ENCODE data around the gene PLCB1. TPM values are rescaled to one million over a fixed set of nuclear protein-coding genes. Genes with fewer than 3 reads are reported as not detected.

The PLCB1 gene
- total RNA-seq, 1 experiment from 2014 or later: 6.0 TPM

DNA sequence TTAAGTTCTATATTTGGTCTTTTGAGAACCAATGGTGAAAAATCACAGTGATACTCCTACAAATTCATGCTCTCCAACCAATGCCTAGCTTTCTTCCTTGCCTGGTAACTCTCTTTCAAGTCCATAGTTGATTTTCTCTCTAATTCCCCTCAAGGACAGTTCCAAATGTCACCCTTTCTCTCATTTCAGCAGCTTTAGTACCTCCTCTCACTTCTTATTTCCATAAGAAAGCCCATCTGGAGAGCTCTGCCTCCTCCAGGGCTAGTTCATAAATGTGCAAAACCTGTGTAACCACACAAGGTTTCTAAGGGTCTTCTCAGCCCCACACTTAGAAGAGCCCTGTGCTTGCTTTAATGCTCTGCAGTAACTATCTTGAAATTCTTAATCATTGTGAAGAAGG is 781.4 kb downstream of the PLCB1 start:
- Mint-ChIP-seq H3K27me3 (ENCODE audit: unreplicated experiment) (no peaks in the 10 kb centered on the region), H3K27ac (ENCODE audit: unreplicated experiment) (no peak overlapping the region), H3K4me1 (ENCODE audit: low read depth, unreplicated experiment) (peaks cover 29% of the 10 kb centered on the region), H3K36me3 (ENCODE audit: insufficient read depth, unreplicated experiment) (no peaks in the 10 kb centered on the region), H3K4me3 (ENCODE audit: low read depth, unreplicated experiment) (no peak overlapping the region), H3K9me3 (ENCODE audit: low read depth, unreplicated experiment) (peaks cover 11% of the 10 kb centered on the region)
- CTCF ChIA-PET: no interaction called here
- intact Hi-C loops (cut with micrococcal nuclease; ENCODE audit: unreplicated experiment): no loop called here
- BruUV-seq (replicated peaks): no TSS peak
- DNase-seq: no peak
- TF ChIP-seq, protein P1, sequence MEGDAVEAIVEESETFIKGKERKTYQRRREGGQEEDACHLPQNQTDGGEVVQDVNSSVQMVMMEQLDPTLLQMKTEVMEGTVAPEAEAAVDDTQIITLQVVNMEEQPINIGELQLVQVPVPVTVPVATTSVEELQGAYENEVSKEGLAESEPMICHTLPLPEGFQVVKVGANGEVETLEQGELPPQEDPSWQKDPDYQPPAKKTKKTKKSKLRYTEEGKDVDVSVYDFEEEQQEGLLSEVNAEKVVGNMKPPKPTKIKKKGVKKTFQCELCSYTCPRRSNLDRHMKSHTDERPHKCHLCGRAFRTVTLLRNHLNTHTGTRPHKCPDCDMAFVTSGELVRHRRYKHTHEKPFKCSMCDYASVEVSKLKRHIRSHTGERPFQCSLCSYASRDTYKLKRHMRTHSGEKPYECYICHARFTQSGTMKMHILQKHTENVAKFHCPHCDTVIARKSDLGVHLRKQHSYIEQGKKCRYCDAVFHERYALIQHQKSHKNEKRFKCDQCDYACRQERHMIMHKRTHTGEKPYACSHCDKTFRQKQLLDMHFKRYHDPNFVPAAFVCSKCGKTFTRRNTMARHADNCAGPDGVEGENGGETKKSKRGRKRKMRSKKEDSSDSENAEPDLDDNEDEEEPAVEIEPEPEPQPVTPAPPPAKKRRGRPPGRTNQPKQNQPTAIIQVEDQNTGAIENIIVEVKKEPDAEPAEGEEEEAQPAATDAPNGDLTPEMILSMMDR (IDR thresholded peaks at IDR 0.05; ENCODE audit: unreplicated experiment): no peak

DNA sequence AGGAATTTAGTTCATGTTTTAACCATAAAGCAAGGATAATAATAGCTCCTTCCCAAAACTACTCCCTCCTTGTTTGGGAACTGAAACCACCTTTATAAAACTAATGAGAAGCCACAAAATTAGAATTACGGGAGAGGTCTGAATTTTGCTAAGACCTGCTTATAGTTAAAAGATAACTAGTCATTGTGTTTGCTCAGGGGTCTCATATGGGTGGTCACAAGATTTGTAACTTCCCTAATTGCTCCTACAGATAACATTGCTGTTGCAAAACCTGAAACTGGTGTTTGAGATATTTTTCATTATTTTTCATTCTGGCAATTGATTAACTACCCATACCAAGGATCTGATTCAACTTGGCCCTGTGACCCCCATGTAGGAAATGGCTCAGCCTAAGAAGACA is 782.4 kb downstream of the PLCB1 start:
- no peak for DNase-seq
- Mint-ChIP-seq H3K9me3 (ENCODE audit: low read depth, unreplicated experiment) (peaks cover 11% of the 10 kb centered on the region), H3K27me3 (ENCODE audit: unreplicated experiment) (no peaks in the 10 kb centered on the region), H3K4me3 (ENCODE audit: low read depth, unreplicated experiment) (no peak overlapping the region), H3K4me1 (ENCODE audit: low read depth, unreplicated experiment) (peaks cover 29% of the 10 kb centered on the region), H3K36me3 (ENCODE audit: insufficient read depth, unreplicated experiment) (no peaks in the 10 kb centered on the region), H3K27ac (ENCODE audit: unreplicated experiment) (no peak overlapping the region)
- BruUV-seq (replicated peaks): no TSS peak
- CTCF ChIA-PET: no interaction called here
- intact Hi-C loops (cut with micrococcal nuclease; ENCODE audit: unreplicated experiment): no loop called here
- TF ChIP-seq, protein P1 (IDR thresholded peaks at IDR 0.05; ENCODE audit: unreplicated experiment): no peak

DNA sequence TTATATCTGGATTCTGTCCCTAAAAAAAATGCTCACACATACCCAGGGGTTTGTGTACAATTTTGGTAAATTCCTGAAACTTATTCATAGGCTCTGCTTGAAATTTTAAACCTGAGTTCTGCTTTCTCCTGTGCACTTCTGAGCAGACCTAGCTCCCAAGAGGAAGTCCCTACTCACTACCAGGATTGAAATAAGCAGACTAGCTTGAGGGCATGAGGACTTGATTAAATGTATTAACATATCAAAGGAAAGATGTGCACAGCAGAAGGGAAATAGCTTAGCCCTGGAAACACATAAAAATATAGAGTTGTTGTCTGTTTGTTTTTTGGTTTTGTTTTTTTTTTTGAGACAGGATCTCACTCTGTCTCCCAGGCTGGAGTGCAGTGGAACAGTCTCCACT is 785.0 kb downstream of the PLCB1 start:
- BruUV-seq (replicated peaks): no TSS peak

DNA sequence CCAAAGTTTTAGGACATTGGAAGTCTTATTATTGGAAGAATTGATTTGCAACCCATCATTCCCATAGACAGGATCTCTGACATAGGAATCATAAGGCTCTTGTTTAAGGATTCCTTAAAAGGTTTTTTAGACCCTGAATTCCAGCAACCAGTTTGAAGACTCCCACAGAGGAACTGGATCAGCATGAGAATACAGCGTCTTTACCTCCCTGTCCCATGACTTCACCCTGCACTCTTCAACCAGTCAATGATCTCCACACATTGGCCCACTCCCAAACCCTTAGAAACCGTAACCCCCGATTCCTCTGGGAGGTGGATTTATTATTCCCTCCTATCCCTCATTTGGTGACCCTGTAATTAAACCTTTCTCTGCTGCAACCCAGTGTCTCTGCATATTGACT is 786.1 kb downstream of the PLCB1 start:
- intact Hi-C loops (cut with micrococcal nuclease; ENCODE audit: unreplicated experiment): no loop called here
- no peaks in the 10 kb centered on the region for H3K27me3 Mint-ChIP-seq (ENCODE audit: unreplicated experiment)
- peaks cover 11% of the 10 kb centered on the region for H3K9me3 Mint-ChIP-seq (ENCODE audit: low read depth, unreplicated experiment)
- no peak overlapping the region for H3K4me3 Mint-ChIP-seq (ENCODE audit: low read depth, unreplicated experiment)
- H3K36me3 Mint-ChIP-seq (ENCODE audit: insufficient read depth, unreplicated experiment): no peaks in the 10 kb centered on the region
- no TSS peak for BruUV-seq (replicated peaks)
- CTCF ChIA-PET: no interaction called here
- H3K4me1 Mint-ChIP-seq (ENCODE audit: low read depth, unreplicated experiment): peaks cover 28% of the 10 kb centered on the region
- TF ChIP-seq, protein P1 (IDR thresholded peaks at IDR 0.05; ENCODE audit: unreplicated experiment): no peak
- DNase-seq: no peak
- H3K27ac Mint-ChIP-seq (ENCODE audit: unreplicated experiment): no peak overlapping the region

More for the DNA sequence above, 785.0 kb downstream of the PLCB1 start:
- Mint-ChIP-seq H3K27ac (ENCODE audit: unreplicated experiment) (no peak overlapping the region), H3K4me3 (ENCODE audit: low read depth, unreplicated experiment) (no peak overlapping the region), H3K36me3 (ENCODE audit: insufficient read depth, unreplicated experiment) (no peaks in the 10 kb centered on the region), H3K4me1 (ENCODE audit: low read depth, unreplicated experiment) (peaks cover 29% of the 10 kb centered on the region), H3K9me3 (ENCODE audit: low read depth, unreplicated experiment) (peaks cover 11% of the 10 kb centered on the region), H3K27me3 (ENCODE audit: unreplicated experiment) (no peaks in the 10 kb centered on the region)
- TF ChIP-seq, protein P1 (IDR thresholded peaks at IDR 0.05; ENCODE audit: unreplicated experiment): no peak
- intact Hi-C loops (cut with micrococcal nuclease; ENCODE audit: unreplicated experiment): no loop called here
- DNase-seq: no peak
- CTCF ChIA-PET: interaction anchor here (0.7 kb wide), 1 partner anchor 106 kb away, joined by 3 read pairs; no protein-coding TSS in a partner anchor

Data from Calu3 (cell line).